ENCODE measurements around the gene SETDB2. TPM values are rescaled to one million over a fixed set of nuclear protein-coding genes. Genes with fewer than 3 reads are reported as not detected.

Gene SETDB2
- total and polyA plus RNA-seq, 2 donors (not counting 3 experiments of a cell fraction or from before 2014, with no cell fraction given), result 1.5 to 5.6 TPM

DNA sequence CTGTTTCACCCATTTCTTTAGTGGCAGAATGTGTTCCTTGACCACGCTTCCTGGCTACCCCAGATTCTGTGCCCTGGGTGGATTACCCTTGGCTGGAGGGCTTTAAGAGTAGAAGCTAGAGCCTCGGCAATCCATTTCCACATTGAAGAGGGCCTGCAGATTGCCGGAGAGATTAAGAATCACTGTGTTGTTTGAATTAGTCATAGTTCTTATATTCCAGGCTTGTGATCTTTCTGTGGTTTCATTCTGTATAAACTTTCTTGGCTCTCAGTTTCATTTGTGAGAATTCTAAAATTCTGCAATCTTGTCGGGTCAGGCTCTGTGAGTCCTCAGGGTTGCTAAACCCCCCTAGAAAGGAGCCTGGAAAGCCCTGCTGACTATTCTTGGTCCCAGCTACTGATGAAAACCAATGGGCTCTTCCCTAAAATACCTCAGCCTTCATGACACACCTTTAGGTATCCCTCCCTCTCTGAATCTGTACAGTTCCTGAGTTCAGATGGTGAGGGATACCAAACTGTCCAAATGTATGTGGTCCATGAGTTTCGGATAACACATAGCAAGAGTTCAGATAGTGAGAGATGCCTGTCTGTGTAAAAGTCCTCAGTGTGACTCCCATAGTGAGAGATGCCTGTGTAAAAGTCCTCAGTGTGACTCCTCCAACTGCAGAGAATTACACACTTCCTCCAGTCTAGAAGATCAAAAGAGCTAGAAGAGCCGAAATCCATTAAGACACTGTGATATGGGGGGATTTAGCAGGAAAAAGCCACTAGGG, 56.0 kb downstream of the SETDB2 start:
- H3K9me3 ChIP-seq (replicated peaks; ENCODE audit: control insufficient read depth, insufficient read depth, low read length), result no peaks in the 10 kb centered on the region
- H3K79me2 ChIP-seq (ENCODE audit: control insufficient read depth, insufficient read depth, low read length), result no peaks in the 10 kb centered on the region
- H4K20me1 ChIP-seq (replicated peaks; ENCODE audit: control insufficient read depth, extremely low read depth, insufficient read depth, low read length), result no peaks in the 10 kb centered on the region
- no peak for FAIRE-seq
- no peak for DNase-seq (ENCODE audit: low read depth, low spot score)
- no peaks in the 10 kb centered on the region for H3K36me3 ChIP-seq (ENCODE audit: control insufficient read depth in 2 of 2, extremely low read depth in 1 of 2, insufficient read depth in 2 of 2, low read length in 2 of 2)
- ChIA-PET POLR2A (no interaction called here), CTCF (interaction anchor here (1.4 kb wide), 1 partner anchor 107 kb away, joined by 3 read pairs; no protein-coding TSS in a partner anchor)
- H3K4me3 ChIP-seq (replicated peaks in 1 of 3; ENCODE audit: insufficient read depth in 1 of 3, low read depth in 1 of 3, low read length in 3 of 3), result no peak overlapping the region
- intact Hi-C loops (cut with micrococcal nuclease) (loop anchor here (5.0 kb wide), 1 partner anchor 188 kb away; no protein-coding TSS in a partner anchor), dilution Hi-C loops (cut with MboI; ENCODE audit: extremely low pct_ligation_motif_present, low sequenced_read_pairs) (no loop called here)
- H3K9me1 ChIP-seq (replicated peaks; ENCODE audit: control insufficient read depth, extremely low read depth, insufficient read depth, low read length), result no peaks in the 10 kb centered on the region
- no TSS peak for BruUV-seq (replicated peaks)
- peaks cover 7% of the 10 kb centered on the region for H3K4me1 ChIP-seq (ENCODE audit: control insufficient read depth, extremely low read depth, insufficient read depth, low read length)
- H3K9ac ChIP-seq (replicated peaks; ENCODE audit: extremely low read depth, insufficient read depth, low read length), result no peak overlapping the region
- no peak overlapping the region for H3K27ac ChIP-seq (ENCODE audit: insufficient read depth, low read depth, low read length)
- TF ChIP-seq GATA2 (IDR thresholded peaks at IDR 0.05; ENCODE audit: insufficient read depth, insufficient read length, low read depth, low read length) (peak; percentile 77), POLR2AphosphoS5 (IDR thresholded peaks at IDR 0.05; ENCODE audit: insufficient read depth, low read depth, low read length) (no peak)
- no peaks in the 10 kb centered on the region for H3K27me3 ChIP-seq (ENCODE audit: control insufficient read depth in 2 of 2, insufficient read depth in 2 of 2, low read length in 2 of 2)
- H2AFZ ChIP-seq (ENCODE audit: low read depth, low read length), result no peak overlapping the region
- no peak overlapping the region for H3K4me2 ChIP-seq (ENCODE audit: insufficient read depth, low read length)

DNA sequence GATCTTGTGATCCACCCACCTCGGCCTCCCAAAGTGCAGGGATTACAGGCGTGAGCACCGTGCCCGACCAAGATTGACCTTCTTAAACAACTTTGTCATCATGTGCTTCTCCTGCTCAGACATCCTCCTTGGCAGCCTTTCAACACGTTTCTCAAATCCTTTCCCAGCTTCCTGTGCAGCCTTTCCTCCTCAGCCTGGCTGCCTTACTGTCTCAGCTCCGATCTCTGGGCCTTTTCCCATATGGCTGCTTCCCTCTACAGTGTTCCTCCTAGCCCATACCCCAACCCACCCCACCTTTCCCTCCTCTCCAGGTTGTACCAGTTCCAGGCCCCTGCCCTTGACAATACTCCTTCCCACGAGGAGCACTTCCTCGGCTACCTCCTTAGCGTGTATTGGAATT, 58.9 kb downstream of the SETDB2 start:
- dilution Hi-C loops (cut with MboI; ENCODE audit: extremely low pct_ligation_motif_present, low sequenced_read_pairs), result no loop called here
- Histone ChIP-seq H3K9ac (replicated peaks; ENCODE audit: extremely low read depth, insufficient read depth, low read length) (no peak overlapping the region), H3K27ac (ENCODE audit: insufficient read depth, low read depth, low read length) (no peak overlapping the region), H3K27me3 (ENCODE audit: control insufficient read depth in 2 of 2, insufficient read depth in 2 of 2, low read length in 2 of 2) (no peaks in the 10 kb centered on the region), H3K4me2 (ENCODE audit: insufficient read depth, low read length) (no peak overlapping the region), H3K4me1 (ENCODE audit: control insufficient read depth, extremely low read depth, insufficient read depth, low read length) (peaks cover 4% of the 10 kb centered on the region), H3K9me1 (replicated peaks; ENCODE audit: control insufficient read depth, extremely low read depth, insufficient read depth, low read length) (no peaks in the 10 kb centered on the region), H3K4me3 (replicated peaks in 1 of 3; ENCODE audit: insufficient read depth in 1 of 3, low read depth in 1 of 3, low read length in 3 of 3) (no peak overlapping the region), H3K9me3 (replicated peaks; ENCODE audit: control insufficient read depth, insufficient read depth, low read length) (no peaks in the 10 kb centered on the region), H4K20me1 (replicated peaks; ENCODE audit: control insufficient read depth, extremely low read depth, insufficient read depth, low read length) (no peaks in the 10 kb centered on the region), H3K36me3 (ENCODE audit: control insufficient read depth in 2 of 2, extremely low read depth in 1 of 2, insufficient read depth in 2 of 2, low read length in 2 of 2) (peaks cover 0 to 3% of the 10 kb centered on the region in 2 experiments), H2AFZ (ENCODE audit: low read depth, low read length) (no peak overlapping the region), H3K79me2 (ENCODE audit: control insufficient read depth, insufficient read depth, low read length) (no peaks in the 10 kb centered on the region)
- POLR2A ChIA-PET, result no interaction called here
- peak; percentile 80 for FAIRE-seq
- BruUV-seq (replicated peaks), result no TSS peak
- TF ChIP-seq POLR2A (IDR thresholded peaks at IDR 0.05; ENCODE audit: low read depth, low read length) (no peak), GATA2 (IDR thresholded peaks at IDR 0.05; ENCODE audit: insufficient read depth, insufficient read length, low read depth, low read length) (no peak), POLR2AphosphoS5 (IDR thresholded peaks at IDR 0.05; ENCODE audit: insufficient read depth, low read depth, low read length) (no peak)
- intact Hi-C loops (cut with micrococcal nuclease), result no loop called here
- CTCF ChIA-PET, result no interaction called here
- peak; percentile 58 for DNase-seq (ENCODE audit: low read depth, low spot score)
